Endothelial cell of umbilical vein (primary cell): Measurements from ENCODE around the gene LY6G6C. TPM values are rescaled to one million over a fixed set of nuclear protein-coding genes. Genes with fewer than 3 reads are reported as not detected.

Source experiments
- BruUV-seq: library from RNA; stranded (reverse); fragments of 400-500 nt; replicated peaks from 2 replicates; lab custom pipeline; 2021; lab: Mats Ljungman, UMichigan
- CTCF ChIA-PET: fragments of 300-600, 350-600 bp; sonication (Branson Sonifier 250); formaldehyde crosslinking; loops from one replicate; lab custom pipeline; 2021; ENCODE audit warnings: antibody characterized with exemption, inconsistent platforms; lab: Charles Lee
- POLR2A ChIA-PET: fragments of 300-600, 350-600 bp; sonication (Branson Sonifier 250); formaldehyde crosslinking; loops from one replicate; lab custom pipeline; 2021; ENCODE audit warnings: antibody characterized with exemption, inconsistent platforms; lab: Charles Lee
- DNase-seq: peaks from one replicate; pipeline ENCODE4 v3.0.0-alpha.2; 2011; ENCODE audit warnings: low read depth, low spot score
- FAIRE-seq: peaks from 2 replicates; lab custom pipeline; 2011; peaks lifted over from hg19 to GRCh38; lab: Jason Lieb, UNC
- H2AFZ ChIP-seq: 2 replicates; pipeline ENCODE4 v1.6.0; 2012; ENCODE audit warnings: low read depth, low read length, control low read depth, inconsistent platforms
- H3K27ac ChIP-seq: 2 replicates; pipeline ENCODE4 v1.5.1; 2011; ENCODE audit warnings: low read depth, mild to moderate bottlenecking, control low read depth, low read length, moderate library complexity; ENCODE audit not compliant: insufficient read depth
- H3K27me3 ChIP-seq, 2 experiments: 2 replicates each; pipeline versions ENCODE4 v1.6.0 to v1.6.1; 2011; ENCODE audit warnings: low read length in 2 of 2, mixed read lengths in 1 of 2; ENCODE audit not compliant: control insufficient read depth in 2 of 2, insufficient read depth in 2 of 2
- H3K36me3 ChIP-seq, 2 experiments: 2 replicates in 1 of 2; 3 replicates in 1 of 2; pipeline ENCODE4 v1.5.1; 2011; ENCODE audit warnings: low read length in 2 of 2, mild to moderate bottlenecking in 1 of 2, moderate library complexity in 1 of 2; ENCODE audit not compliant: control insufficient read depth in 2 of 2, insufficient read depth in 2 of 2; ENCODE audit errors: extremely low read depth in 1 of 2
- H3K4me1 ChIP-seq: 3 replicates; pipeline ENCODE4 v1.5.1; 2011; ENCODE audit warnings: mild to moderate bottlenecking, low read length; ENCODE audit not compliant: control insufficient read depth, insufficient read depth; ENCODE audit errors: extremely low read depth
- H3K4me2 ChIP-seq: 2 replicates; pipeline ENCODE4 v1.6.1; 2011; ENCODE audit warnings: low read length, control low read depth, mixed read lengths; ENCODE audit not compliant: insufficient read depth
- H3K4me3 ChIP-seq, 3 experiments: fragments of 200-600 bp in 1 of 3; sonication (generic), shearing (Covaris generic) in 1 of 3; replicated peaks in 1 of 3; 2 replicates each; pipeline ENCODE4 v1.5.1; 2011 to 2016; ENCODE audit warnings: control low read depth in 3 of 3, low read length in 3 of 3, mild to moderate bottlenecking in 2 of 3, inconsistent platforms in 1 of 3, low read depth in 1 of 3, moderate library complexity in 1 of 3; ENCODE audit not compliant: insufficient read depth in 1 of 3
- H3K79me2 ChIP-seq: 2 replicates; pipeline ENCODE4 v1.6.0; 2012; ENCODE audit warnings: low read length, inconsistent platforms; ENCODE audit not compliant: control insufficient read depth, insufficient read depth
- H3K9ac ChIP-seq: replicated peaks from 2 replicates; pipeline ENCODE3; 2011; ENCODE audit warnings: low read length, control low read depth; ENCODE audit not compliant: insufficient read depth; ENCODE audit errors: extremely low read depth
- H3K9me1 ChIP-seq: replicated peaks from 3 replicates; pipeline ENCODE4 v1.6.0; 2011; ENCODE audit warnings: mild to moderate bottlenecking, low read length; ENCODE audit not compliant: control insufficient read depth, insufficient read depth; ENCODE audit errors: extremely low read depth
- H3K9me3 ChIP-seq: replicated peaks from 2 replicates; pipeline ENCODE4 v1.5.1; 2012; ENCODE audit warnings: low read length, inconsistent platforms; ENCODE audit not compliant: control insufficient read depth, insufficient read depth
- H4K20me1 ChIP-seq: replicated peaks from 2 replicates; pipeline ENCODE3; 2011; ENCODE audit warnings: mild to moderate bottlenecking, low read length; ENCODE audit not compliant: control insufficient read depth, insufficient read depth; ENCODE audit errors: extremely low read depth
- CTCF ChIP-seq, 2 donors: IDR thresholded peaks; 1 replicate in 1 of 2; 2 replicates in 1 of 2; pipeline ENCODE4 v1.5.1; 2011; ENCODE audit warnings: low read length in 2 of 2, mild to moderate bottlenecking in 2 of 2, moderate library complexity in 2 of 2, control low read depth in 1 of 2, inconsistent platforms in 1 of 2, low read depth in 1 of 2; ENCODE audit not compliant: insufficient read depth in 1 of 2; ENCODE audit errors: extremely low read depth in 1 of 2
- EZH2 ChIP-seq: IDR thresholded peaks from 2 replicates; pipeline ENCODE4 v1.6.1; 2012; ENCODE audit warnings: borderline replicate concordance, low read depth, mild to moderate bottlenecking, moderate library complexity, low read length, inconsistent platforms; ENCODE audit not compliant: severe bottlenecking
- FOS ChIP-seq: IDR thresholded peaks from 2 replicates; pipeline ENCODE4 v1.6.1; 2011; ENCODE audit warnings: mild to moderate bottlenecking, low read length, moderate library complexity, borderline replicate concordance; ENCODE audit not compliant: insufficient read depth
- GATA2 ChIP-seq: IDR thresholded peaks from 2 replicates; pipeline ENCODE4 v1.7.0; 2011; ENCODE audit warnings: low read depth, mild to moderate bottlenecking, moderate library complexity, mixed read lengths, low read length; ENCODE audit not compliant: insufficient read length, insufficient read depth
- JUN ChIP-seq: IDR thresholded peaks from 2 replicates; pipeline ENCODE4 v1.6.1; 2011; ENCODE audit warnings: borderline replicate concordance, low read depth; ENCODE audit not compliant: insufficient read length, insufficient read depth
- MAX ChIP-seq: IDR thresholded peaks from 2 replicates; pipeline ENCODE4 v1.6.1; 2011; ENCODE audit not compliant: insufficient read depth, insufficient read length
- MYC ChIP-seq: IDR thresholded peaks from one replicate; pipeline ENCODE4 v1.6.1; 2011; ENCODE audit warnings: mild to moderate bottlenecking, low read depth, low read length
- POLR2A ChIP-seq: IDR thresholded peaks from 2 replicates; pipeline ENCODE4 v1.6.1; 2012; ENCODE audit warnings: low read depth, mild to moderate bottlenecking, control low read depth, low read length
- POLR2AphosphoS5 ChIP-seq: IDR thresholded peaks from 2 replicates; pipeline ENCODE4 v1.6.1; 2012; ENCODE audit warnings: low read depth, mild to moderate bottlenecking, control low read depth, low read length, moderate library complexity; ENCODE audit not compliant: insufficient read depth
- dilution Hi-C: fragments of 300-500 bp; cut with MboI; formaldehyde crosslinking; loops from one replicate; pipeline ENCODE4 v1.15.0; 2019; ENCODE audit warnings: low sequenced_read_pairs; ENCODE audit not compliant: extremely low pct_ligation_motif_present
- intact Hi-C: fragments of 100-400 bp; cut with micrococcal nuclease; formaldehyde crosslinking; loops from one replicate; pipeline ENCODE4 v1.10.0; 2022
- polyA plus RNA-seq, 4 experiments: library from polyadenylated mRNA; depleted of rRNA in 3 of 4; stranded (reverse) in 3 of 4; unstranded in 1 of 4; fragments of >200 nt; gene quantifications; 2 replicates each; pipeline versions ENCODE4 v1.2.1 to v1.2.3, GENCODE V29; 2011 to 2012; ENCODE audit warnings: missing spikeins in 1 of 4
- total RNA-seq: library from RNA; stranded (reverse); gene quantifications from 2 replicates; pipeline ENCODE4 v1.2.3, GENCODE V29; 2021

LY6G6C gene
- total and polyA plus RNA-seq, 2 donors (not counting 3 experiments of a cell fraction or from before 2014, with no cell fraction given): 0.33 TPM; not detected in 1

GRCh38 chr6:31768363-31769257 is 47.1 kb upstream of the LY6G6C start:
- Histone ChIP-seq H4K20me1 (no peaks in the 10 kb centered on the region), H3K79me2 (no peaks in the 10 kb centered on the region), H3K4me3 (no peak overlapping the region), H3K4me1 (no peaks in the 10 kb centered on the region), H3K9me3 (no peaks in the 10 kb centered on the region), H3K4me2 (no peak overlapping the region), H3K36me3 (no peaks in the 10 kb centered on the region), H3K27me3 (no peaks in the 10 kb centered on the region), H3K9me1 (no peaks in the 10 kb centered on the region), H2AFZ (peak overlapping the region; percentile 49), H3K9ac (no peak overlapping the region), H3K27ac (no peak overlapping the region)
- intact Hi-C loops (loop anchor here (1.0 kb wide), 3 partner anchors 30 to 88 kb away; partner anchors contain the start of gene DDAH2), dilution Hi-C loops (no loop called here)
- FAIRE-seq (no peak), DNase-seq (no peak)
- CTCF ChIA-PET: interaction anchor here (1.3 to 4.5 kb wide), 12 partner anchors 9 to 84 kb away, joined by 3 to 55 read pairs (median 10); partner anchors contain the start of genes CLIC1, DDAH2, LY6G6D and MSH5
- TF ChIP-seq GATA2 (no peak), FOS (no peak), MYC (no peak), POLR2AphosphoS5 (no peak), JUN (no peak), CTCF (IDR thresholded peaks at IDR 0.05; ENCODE audit: extremely low read depth in 1 of 2, insufficient read depth in 1 of 2, low read depth in 1 of 2, low read length in 2 of 2) (no peak), POLR2A (no peak), EZH2 (no peak), MAX (no peak)
- POLR2A ChIA-PET: interaction anchor here (1.2 kb wide), 1 partner anchor 47 kb away, joined by 3 read pairs; the partner anchor contains the start of genes HSPA1A and HSPA1L
- BruUV-seq: no TSS peak
